ENCODE data around the gene NDUFB6. TPM values are rescaled to one million over a fixed set of nuclear protein-coding genes. Genes with fewer than 3 reads are reported as not detected.
"Not testable (repeated sequence)": the region's sequence is repeated elsewhere in the genome, so short reads cannot be mapped to it uniquely, and the experiment has no call there.

NDUFB6 gene
- total RNA-seq, 1 experiment from 2014 or later, result 74.6 TPM

DNA sequence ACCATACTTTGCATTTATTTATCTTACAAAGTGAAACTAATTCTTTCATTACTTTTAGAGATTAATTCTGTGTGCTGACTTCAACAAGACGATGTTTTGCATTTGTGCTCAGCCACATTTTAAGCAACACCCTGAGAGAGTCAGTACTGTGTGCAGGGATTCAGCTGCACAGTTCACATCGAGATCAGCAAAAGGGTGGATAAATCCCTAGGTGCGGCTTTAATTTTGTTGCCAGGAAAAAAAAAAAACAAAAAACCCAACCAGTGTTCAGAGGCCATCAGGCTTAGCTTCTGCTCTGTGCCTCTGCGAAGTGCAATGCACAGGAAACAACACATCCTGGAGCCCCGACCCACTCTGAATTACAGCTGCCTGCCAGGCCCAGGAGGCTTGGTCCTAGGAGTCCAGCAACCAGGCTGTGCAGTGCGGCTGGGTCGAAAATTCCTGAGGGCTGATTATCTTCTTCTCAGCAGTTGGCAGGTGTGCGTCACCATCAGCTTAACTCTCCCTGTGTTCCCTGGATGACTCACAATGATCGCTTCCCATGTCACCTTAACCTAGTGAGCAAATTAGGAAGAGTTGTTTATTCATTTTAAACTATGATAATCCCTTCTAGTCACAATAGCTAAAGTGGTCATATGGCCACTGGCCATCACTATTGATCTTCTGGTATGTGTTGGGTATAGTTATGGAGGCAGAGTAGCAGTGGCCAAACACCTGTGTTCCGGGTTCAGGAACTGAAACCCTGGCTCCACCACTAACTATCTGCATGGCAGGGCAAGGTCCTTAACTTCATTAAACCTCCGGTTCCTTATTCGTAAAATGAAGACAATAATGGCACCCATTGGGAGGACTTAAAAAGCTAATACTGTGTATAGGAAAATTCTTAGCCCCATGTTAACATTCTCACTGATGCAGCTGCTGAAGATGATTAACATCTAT lies 31.2 kb upstream of the NDUFB6 start:
- Histone ChIP-seq H3K9me3 (no peaks in the 10 kb centered on the region; the same call in 1 of the 2 replicates), H3K36me3 (ENCODE audit: control insufficient read depth, insufficient read depth, low read length) (no peaks in the 10 kb centered on the region), H3K4me1 (no peaks in the 10 kb centered on the region), H3K27me3 (replicated peaks; ENCODE audit: control insufficient read depth, insufficient read depth, low read length) (no peaks in the 10 kb centered on the region), H3K4me3 (ENCODE audit: low read depth, low read length) (no peak overlapping the region)
- TF ChIP-seq, protein P1, sequence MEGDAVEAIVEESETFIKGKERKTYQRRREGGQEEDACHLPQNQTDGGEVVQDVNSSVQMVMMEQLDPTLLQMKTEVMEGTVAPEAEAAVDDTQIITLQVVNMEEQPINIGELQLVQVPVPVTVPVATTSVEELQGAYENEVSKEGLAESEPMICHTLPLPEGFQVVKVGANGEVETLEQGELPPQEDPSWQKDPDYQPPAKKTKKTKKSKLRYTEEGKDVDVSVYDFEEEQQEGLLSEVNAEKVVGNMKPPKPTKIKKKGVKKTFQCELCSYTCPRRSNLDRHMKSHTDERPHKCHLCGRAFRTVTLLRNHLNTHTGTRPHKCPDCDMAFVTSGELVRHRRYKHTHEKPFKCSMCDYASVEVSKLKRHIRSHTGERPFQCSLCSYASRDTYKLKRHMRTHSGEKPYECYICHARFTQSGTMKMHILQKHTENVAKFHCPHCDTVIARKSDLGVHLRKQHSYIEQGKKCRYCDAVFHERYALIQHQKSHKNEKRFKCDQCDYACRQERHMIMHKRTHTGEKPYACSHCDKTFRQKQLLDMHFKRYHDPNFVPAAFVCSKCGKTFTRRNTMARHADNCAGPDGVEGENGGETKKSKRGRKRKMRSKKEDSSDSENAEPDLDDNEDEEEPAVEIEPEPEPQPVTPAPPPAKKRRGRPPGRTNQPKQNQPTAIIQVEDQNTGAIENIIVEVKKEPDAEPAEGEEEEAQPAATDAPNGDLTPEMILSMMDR (IDR thresholded peaks at IDR 0.05; ENCODE audit: insufficient read depth in 1 of 2, low read depth in 1 of 2, low read length in 1 of 2, severe bottlenecking in 1 of 2, unreplicated experiment in 1 of 2), result no peak
- no peaks in the 10 kb centered on the region for H3K4me1 Mint-ChIP-seq (ENCODE audit: low read depth, unreplicated experiment)
- no peaks in the 10 kb centered on the region for H3K36me3 Mint-ChIP-seq (ENCODE audit: insufficient read depth, unreplicated experiment)
- peaks cover 8% of the 10 kb centered on the region for H3K27me3 Mint-ChIP-seq (ENCODE audit: insufficient read depth, unreplicated experiment)
- POLR2A ChIA-PET, result no interaction called here
- no peak overlapping the region for H3K27ac Mint-ChIP-seq (ENCODE audit: unreplicated experiment)
- intact Hi-C loops (cut with micrococcal nuclease; ENCODE audit: unreplicated experiment), result no loop called here
- no peak overlapping the region for H3K4me3 Mint-ChIP-seq (ENCODE audit: unreplicated experiment)
- no peaks in the 10 kb centered on the region for H3K9me3 Mint-ChIP-seq (ENCODE audit: unreplicated experiment)
- CTCF ChIA-PET, result no interaction called here
- BruUV-seq (replicated peaks), result no TSS peak
- peak in 1 of 2 experiments; percentile 8 for DNase-seq

DNA sequence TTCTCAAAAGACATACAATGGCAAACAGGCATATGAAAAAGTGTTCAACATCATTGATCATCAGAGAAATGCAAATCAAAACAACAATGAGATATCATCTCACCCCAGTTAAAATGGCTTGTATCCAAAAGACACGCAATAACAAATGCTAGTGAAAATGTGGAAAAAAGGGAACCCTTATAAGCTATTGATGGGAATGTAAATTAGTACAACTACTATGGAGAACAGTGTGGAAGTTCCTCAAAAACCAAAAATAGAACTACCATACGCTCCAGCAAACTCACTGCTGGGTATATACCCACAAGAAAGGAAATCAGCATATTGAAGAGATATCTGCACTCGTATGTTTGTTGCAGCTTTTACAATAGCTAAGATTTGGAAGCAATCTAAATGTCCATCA lies 26.1 kb upstream of the NDUFB6 start:
- H3K4me3 Mint-ChIP-seq (ENCODE audit: unreplicated experiment); H3K36me3 ChIP-seq (ENCODE audit: control insufficient read depth, insufficient read depth, low read length); H3K4me1 ChIP-seq; H3K36me3 Mint-ChIP-seq (ENCODE audit: insufficient read depth, unreplicated experiment); POLR2A ChIA-PET; H3K27ac Mint-ChIP-seq (ENCODE audit: unreplicated experiment); H3K9me3 Mint-ChIP-seq (ENCODE audit: unreplicated experiment); intact Hi-C loops (cut with micrococcal nuclease; ENCODE audit: unreplicated experiment); H3K4me1 Mint-ChIP-seq (ENCODE audit: low read depth, unreplicated experiment); DNase-seq; H3K27me3 ChIP-seq (replicated peaks; ENCODE audit: control insufficient read depth, insufficient read depth, low read length); H3K4me3 ChIP-seq (ENCODE audit: low read depth, low read length); H3K9me3 ChIP-seq; BruUV-seq (replicated peaks); CTCF ChIA-PET; H3K27me3 Mint-ChIP-seq (ENCODE audit: insufficient read depth, unreplicated experiment): not testable (repeated sequence)

DNA sequence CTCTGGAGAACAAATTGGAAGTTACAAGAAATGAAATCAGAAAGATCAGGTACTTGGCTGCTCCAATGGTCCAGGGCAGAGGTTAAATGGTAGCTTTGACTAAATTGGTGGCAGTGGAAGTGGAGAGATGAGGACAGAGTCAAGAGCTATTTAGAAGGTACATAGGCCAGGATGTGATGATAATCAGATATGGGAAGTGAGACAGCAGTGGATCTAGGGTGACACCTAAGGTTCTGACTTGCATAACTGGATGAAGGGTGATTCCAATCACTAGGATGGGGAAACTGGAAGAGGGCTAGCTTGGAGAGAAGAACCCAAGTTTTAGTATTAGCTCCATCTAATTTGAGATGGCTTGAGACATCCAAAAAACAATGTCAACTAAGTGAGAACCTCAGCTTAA lies 24.0 kb upstream of the NDUFB6 start:
- ChIA-PET POLR2A (no interaction called here), CTCF (no interaction called here)
- no peak overlapping the region for H3K4me3 Mint-ChIP-seq (ENCODE audit: unreplicated experiment)
- Histone ChIP-seq H3K4me3 (ENCODE audit: low read depth, low read length) (no peak overlapping the region), H3K36me3 (ENCODE audit: control insufficient read depth, insufficient read depth, low read length) (no peaks in the 10 kb centered on the region), H3K27me3 (replicated peaks; ENCODE audit: control insufficient read depth, insufficient read depth, low read length) (no peaks in the 10 kb centered on the region), H3K9me3 (no peaks in the 10 kb centered on the region), H3K4me1 (no peaks in the 10 kb centered on the region)
- TF ChIP-seq, protein P1 (IDR thresholded peaks at IDR 0.05; ENCODE audit: insufficient read depth in 1 of 2, low read depth in 1 of 2, low read length in 1 of 2, severe bottlenecking in 1 of 2, unreplicated experiment in 1 of 2), result no peak
- intact Hi-C loops (cut with micrococcal nuclease; ENCODE audit: unreplicated experiment), result no loop called here
- no peaks in the 10 kb centered on the region for H3K36me3 Mint-ChIP-seq (ENCODE audit: insufficient read depth, unreplicated experiment)
- H3K27ac Mint-ChIP-seq (ENCODE audit: unreplicated experiment), result no peak overlapping the region
- DNase-seq, result no peak
- H3K9me3 Mint-ChIP-seq (ENCODE audit: unreplicated experiment), result no peaks in the 10 kb centered on the region
- H3K4me1 Mint-ChIP-seq (ENCODE audit: low read depth, unreplicated experiment), result no peaks in the 10 kb centered on the region
- BruUV-seq (replicated peaks), result no TSS peak
- H3K27me3 Mint-ChIP-seq (ENCODE audit: insufficient read depth, unreplicated experiment), result peaks cover 8% of the 10 kb centered on the region
